Neuronal stem cell (in vitro differentiated cells): ENCODE data around the gene XK.
"Not testable (repeated sequence)": the region's sequence is repeated elsewhere in the genome, so short reads cannot be mapped to it uniquely, and the experiment has no call there.

Source experiments
- DNase-seq: peaks from one replicate; pipeline ENCODE4 v3.0.0-alpha.2; 2013; ENCODE audit warnings: low spot score
- H2AFZ ChIP-seq: one replicate; pipeline ENCODE4 v1.6.1; 2013; ENCODE audit warnings: mild to moderate bottlenecking, low read length, inconsistent platforms
- H2AK5ac ChIP-seq: 2 replicates; pipeline ENCODE4 v1.6.1; 2013; ENCODE audit warnings: low read depth, mild to moderate bottlenecking, inconsistent platforms, low read length, moderate library complexity, mixed read lengths
- H2BK120ac ChIP-seq: 2 replicates; pipeline ENCODE4 v1.6.1; 2013; ENCODE audit warnings: low read depth, mild to moderate bottlenecking, inconsistent platforms, low read length, moderate library complexity, mixed read lengths
- H2BK12ac ChIP-seq: one replicate; pipeline ENCODE4 v1.6.1; 2013; ENCODE audit warnings: low read length, inconsistent platforms
- H2BK15ac ChIP-seq: 2 replicates; pipeline ENCODE4 v1.6.1; 2013; ENCODE audit warnings: mild to moderate bottlenecking, low read length, inconsistent platforms, mixed read lengths
- H2BK5ac ChIP-seq: one replicate; pipeline ENCODE4 v1.6.1; 2013; ENCODE audit warnings: inconsistent platforms, mild to moderate bottlenecking, low read length, moderate library complexity
- H3K14ac ChIP-seq: one replicate; pipeline ENCODE4 v1.6.1; 2013; ENCODE audit warnings: low read length, inconsistent platforms
- H3K18ac ChIP-seq: 2 replicates; pipeline ENCODE4 v1.6.1; 2013; ENCODE audit warnings: low read length, inconsistent platforms
- H3K23ac ChIP-seq: 2 replicates; pipeline ENCODE4 v1.6.1; 2013; ENCODE audit warnings: low read depth, mild to moderate bottlenecking, mixed read lengths, low read length, inconsistent platforms; ENCODE audit not compliant: poor library complexity
- H3K27ac ChIP-seq: replicated peaks from 3 replicates; pipeline ENCODE4 v1.5.1; 2013; ENCODE audit warnings: low read length, inconsistent platforms
- H3K27me3 ChIP-seq, 3 experiments: 2 replicates each; pipeline ENCODE4 v1.6.1; 2013; ENCODE audit warnings: low read length in 3 of 3, mild to moderate bottlenecking in 2 of 3, inconsistent platforms in 1 of 3, low read depth in 1 of 3, mixed read lengths in 1 of 3, moderate library complexity in 1 of 3; ENCODE audit not compliant: control insufficient read depth in 3 of 3, insufficient read depth in 3 of 3
- H3K36me3 ChIP-seq, 2 donors: replicated peaks in 1 of 2; 2 replicates each; pipeline ENCODE4 v1.6.1; 2013; ENCODE audit warnings: low read length in 2 of 2; ENCODE audit not compliant: control insufficient read depth in 2 of 2, insufficient read depth in 2 of 2
- H3K4ac ChIP-seq: 2 replicates; pipeline ENCODE4 v1.6.1; 2013; ENCODE audit warnings: inconsistent platforms, mild to moderate bottlenecking, low read length, moderate library complexity
- H3K4me1 ChIP-seq, 2 donors: 1 replicate in 1 of 2; 2 replicates in 1 of 2; pipeline ENCODE4 v1.6.1; 2013; ENCODE audit warnings: low read length in 2 of 2, low read depth in 1 of 2; ENCODE audit not compliant: control insufficient read depth in 2 of 2, insufficient read depth in 1 of 2
- H3K4me2 ChIP-seq: one replicate; pipeline ENCODE4 v1.6.1; 2013; ENCODE audit warnings: mild to moderate bottlenecking, low read length, inconsistent platforms; ENCODE audit not compliant: insufficient read depth, poor library complexity, severe bottlenecking
- H3K4me3 ChIP-seq, 2 donors: 2 replicates each; pipeline ENCODE4 v1.5.1; 2013; ENCODE audit warnings: low read length in 2 of 2, mild to moderate bottlenecking in 2 of 2, inconsistent platforms in 1 of 2, moderate library complexity in 1 of 2
- H3K79me1 ChIP-seq: one replicate; pipeline ENCODE4 v1.6.1; 2013; ENCODE audit warnings: low read depth, mild to moderate bottlenecking, inconsistent platforms, low read length, moderate library complexity
- H3K9ac ChIP-seq: one replicate; pipeline ENCODE4 v1.6.1; 2013; ENCODE audit warnings: mild to moderate bottlenecking, low read depth, low read length, inconsistent platforms; ENCODE audit not compliant: poor library complexity
- H3K9me3 ChIP-seq, 2 donors: replicated peaks in 1 of 2; 2 replicates each; pipeline versions ENCODE3 to v1.6.1; 2013; ENCODE audit warnings: low read length in 2 of 2, mild to moderate bottlenecking in 2 of 2, inconsistent platforms in 1 of 2, low read depth in 1 of 2, mixed read lengths in 1 of 2, moderate library complexity in 1 of 2; ENCODE audit not compliant: control insufficient read depth in 2 of 2, insufficient read depth in 1 of 2
- H4K8ac ChIP-seq: one replicate; pipeline ENCODE4 v1.6.1; 2013; ENCODE audit warnings: low read depth, mild to moderate bottlenecking, inconsistent platforms, low read length, moderate library complexity
- H4K91ac ChIP-seq: one replicate; pipeline ENCODE4 v1.6.1; 2013; ENCODE audit warnings: low read length, low read depth, mild to moderate bottlenecking, inconsistent platforms; ENCODE audit not compliant: poor library complexity
- WGBS, 2 donors: extraction: QIAGEN DNeasy Blood & Tissue Kit; methylation state at CpG; one replicate each; pipeline ENCODE4 v1.1.7; 2013; ENCODE audit warnings: missing lambda C conversion rate in 2 of 2, mixed read lengths in 1 of 2; ENCODE audit not compliant: insufficient read length in 2 of 2, insufficient replicate concordance in 1 of 2; ENCODE audit errors: extremely low coverage in 2 of 2; 5-methylcytosine and 5-hydroxymethylcytosine counted together

The XK gene

DNA sequence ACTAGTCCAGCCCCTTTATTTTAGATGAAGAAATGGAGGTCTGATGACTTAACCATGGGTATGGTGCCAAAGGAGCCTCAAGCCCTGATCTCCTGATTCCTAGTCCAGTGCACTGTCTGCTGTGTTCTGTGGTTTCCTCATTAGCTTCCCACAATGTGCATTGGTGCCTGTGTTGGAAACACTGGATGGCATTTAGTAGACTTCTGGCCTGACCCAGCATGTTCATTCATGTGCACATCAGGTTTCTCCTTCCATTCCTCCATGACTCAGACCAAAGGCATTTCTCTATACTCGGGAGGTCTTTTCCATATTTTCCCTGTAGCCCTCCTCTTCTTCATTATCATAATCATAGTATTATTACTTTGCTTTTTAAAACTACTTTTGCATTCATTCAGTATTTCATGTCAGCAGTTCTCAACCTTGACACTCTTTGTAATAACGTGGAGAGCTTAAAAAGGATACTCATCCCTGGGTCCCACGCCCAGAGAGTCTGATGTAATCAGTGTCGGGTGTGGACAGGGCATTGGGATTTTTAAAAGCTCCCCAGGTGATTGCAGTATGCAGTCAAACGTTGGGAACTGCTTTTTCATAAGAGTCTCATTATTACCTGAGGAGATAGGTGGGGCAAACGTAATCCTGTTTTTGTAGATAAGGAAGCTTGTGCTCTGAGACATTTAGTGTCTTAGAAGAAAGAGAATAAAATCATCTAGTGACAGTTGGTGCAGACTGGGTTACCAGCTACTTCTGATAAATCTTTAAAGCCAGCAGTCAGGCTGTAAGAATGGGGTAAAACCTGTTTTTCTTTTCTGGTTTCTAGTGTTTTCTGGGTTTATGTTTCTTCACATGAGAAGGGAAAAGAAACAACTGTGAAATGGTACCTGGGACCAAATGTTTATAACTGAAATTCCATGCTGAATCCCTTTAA is 40.9 kb upstream of the XK start:
- Histone ChIP-seq H2AFZ (no peak overlapping the region), H3K9ac (no peak overlapping the region), H4K8ac (no peak overlapping the region), H3K4me1 (no peaks in the 10 kb centered on the region), H3K79me1 (no peaks in the 10 kb centered on the region), H3K18ac (no peak overlapping the region), H3K27me3 (no peaks in the 10 kb centered on the region), H2BK5ac (no peak overlapping the region), H2AK5ac (no peak overlapping the region), H3K14ac (no peak overlapping the region), H2BK12ac (no peak overlapping the region), H3K4ac (no peak overlapping the region), H2BK15ac (no peak overlapping the region), H3K4me2 (no peak overlapping the region), H3K9me3 (no peaks in the 10 kb centered on the region), H4K91ac (no peak overlapping the region), H3K4me3 (no peak overlapping the region), H3K23ac (no peak overlapping the region), H3K36me3 (no peaks in the 10 kb centered on the region), H2BK120ac (no peak overlapping the region), H3K27ac (no peak overlapping the region)
- no CpG with 5 or more reads among the region's 6 CpGs for WGBS, 2 donors
- DNase-seq = no peak

DNA sequence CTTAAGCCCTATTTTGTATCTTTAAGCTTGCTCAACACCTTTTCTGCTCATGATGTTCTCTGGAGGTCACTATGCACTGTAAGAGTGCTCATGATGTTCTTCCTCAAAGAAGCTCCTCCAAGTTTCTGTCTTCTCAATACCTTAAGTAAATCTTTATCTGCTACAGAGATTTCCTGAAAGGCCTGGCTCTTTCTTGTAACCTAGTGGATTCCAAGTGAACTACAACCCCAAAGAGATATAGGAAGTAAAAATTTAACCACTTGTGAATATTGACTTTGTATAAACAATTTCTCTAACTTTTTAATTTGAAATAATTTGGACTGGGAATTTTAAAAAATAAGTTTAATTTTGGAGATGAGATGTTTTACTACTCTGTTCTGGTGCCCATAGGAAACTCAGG is 39.3 kb upstream of the XK start:
- no peak overlapping the region for H3K4ac ChIP-seq
- no peak overlapping the region for H3K14ac ChIP-seq
- no peaks in the 10 kb centered on the region for H3K9me3 ChIP-seq
- H3K27ac ChIP-seq = no peak overlapping the region
- DNase-seq = no peak
- H3K18ac ChIP-seq = no peak overlapping the region
- H4K8ac ChIP-seq = no peak overlapping the region
- H3K36me3 ChIP-seq = no peaks in the 10 kb centered on the region
- no peak overlapping the region for H2BK12ac ChIP-seq
- H4K91ac ChIP-seq = no peak overlapping the region
- no peaks in the 10 kb centered on the region for H3K27me3 ChIP-seq
- H3K4me1 ChIP-seq = no peaks in the 10 kb centered on the region
- no peak overlapping the region for H3K23ac ChIP-seq
- H3K4me3 ChIP-seq = no peak overlapping the region
- H2BK15ac ChIP-seq = no peak overlapping the region
- H3K79me1 ChIP-seq = no peaks in the 10 kb centered on the region
- no peak overlapping the region for H2AK5ac ChIP-seq
- H2AFZ ChIP-seq = no peak overlapping the region
- H2BK120ac ChIP-seq = no peak overlapping the region
- no peak overlapping the region for H3K9ac ChIP-seq
- no peak overlapping the region for H3K4me2 ChIP-seq
- no peak overlapping the region for H2BK5ac ChIP-seq

DNA sequence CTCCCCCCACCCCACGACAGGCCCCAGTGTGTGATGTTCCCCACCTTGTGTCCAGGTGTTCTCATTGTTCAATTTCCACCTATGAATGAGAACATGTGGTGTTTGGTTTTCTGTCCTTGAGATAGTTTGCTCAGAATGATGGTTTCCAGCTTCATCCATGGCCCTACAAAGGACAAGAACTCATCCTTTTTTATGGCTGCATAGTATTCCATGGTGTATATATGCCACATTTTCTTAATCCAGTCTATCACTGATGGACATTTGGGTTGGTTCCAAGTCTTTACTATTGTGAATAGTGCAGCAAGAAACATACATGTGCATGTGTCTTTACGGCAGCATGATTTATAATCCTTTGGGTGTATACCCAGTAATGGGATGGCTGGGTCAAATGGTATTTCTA is 34.7 kb upstream of the XK start:
- H2AFZ ChIP-seq, H2BK120ac ChIP-seq, H3K9ac ChIP-seq, H3K27ac ChIP-seq, H3K4me3 ChIP-seq, H3K23ac ChIP-seq, H3K79me1 ChIP-seq, DNase-seq, H2BK15ac ChIP-seq, H3K4me2 ChIP-seq, H2BK5ac ChIP-seq, H3K27me3 ChIP-seq, H2BK12ac ChIP-seq, H3K36me3 ChIP-seq, H3K14ac ChIP-seq, H3K4me1 ChIP-seq, H4K8ac ChIP-seq, H3K4ac ChIP-seq, H4K91ac ChIP-seq, H2AK5ac ChIP-seq, H3K9me3 ChIP-seq, H3K18ac ChIP-seq: not testable (repeated sequence)
- WGBS, 2 donors = no CpG with 5 or more reads among the region's 2 CpGs

DNA sequence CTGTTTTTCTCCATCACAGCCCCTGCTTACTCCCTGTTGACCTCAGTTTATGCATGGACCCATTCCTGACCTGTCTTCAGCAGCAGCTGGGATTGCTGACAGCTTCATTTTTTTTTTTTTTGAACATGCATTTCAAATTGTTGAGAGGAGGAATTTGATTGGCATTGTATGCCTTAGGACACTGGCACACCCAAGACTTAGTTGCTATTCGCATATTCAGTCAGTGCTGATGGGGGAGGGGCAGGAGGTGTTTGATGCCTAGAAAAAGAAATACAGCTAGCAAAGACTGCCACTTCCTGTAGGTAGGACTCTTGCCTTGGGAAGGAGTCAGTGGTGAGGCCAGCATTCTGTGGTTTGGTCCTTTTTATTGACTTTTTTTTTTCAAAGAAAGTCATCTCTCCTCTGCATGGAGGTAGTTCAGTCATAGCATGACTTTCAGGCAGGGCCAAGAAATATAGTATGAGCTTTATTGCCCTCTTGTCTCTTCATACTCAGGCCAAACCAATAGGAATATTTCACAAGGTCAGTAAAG is 33.6 kb upstream of the XK start:
- no peak overlapping the region for H3K14ac ChIP-seq
- H3K4me2 ChIP-seq = no peak overlapping the region
- no CpG with 5 or more reads among the region's 1 CpG for WGBS, 2 donors

More for the DNA sequence above, 33.6 kb upstream of the XK start:
- H3K27me3 ChIP-seq = no peaks in the 10 kb centered on the region
- no peak overlapping the region for H2BK12ac ChIP-seq
- no peak overlapping the region for H3K4ac ChIP-seq
- H3K9ac ChIP-seq = no peak overlapping the region
- no peak overlapping the region for H4K91ac ChIP-seq
- no peaks in the 10 kb centered on the region for H3K4me1 ChIP-seq
- no peak overlapping the region for H2AFZ ChIP-seq
- no peaks in the 10 kb centered on the region for H3K36me3 ChIP-seq
- H3K79me1 ChIP-seq = no peaks in the 10 kb centered on the region
- H2BK120ac ChIP-seq = no peak overlapping the region
- no peak overlapping the region for H3K4me3 ChIP-seq
- no peak overlapping the region for H4K8ac ChIP-seq
- no peak overlapping the region for H3K23ac ChIP-seq
- no peak overlapping the region for H2BK5ac ChIP-seq
- no peak overlapping the region for H3K27ac ChIP-seq
- no peak overlapping the region for H3K18ac ChIP-seq
- H3K9me3 ChIP-seq = no peaks in the 10 kb centered on the region
- H2BK15ac ChIP-seq = no peak overlapping the region
- no peak overlapping the region for H2AK5ac ChIP-seq
- DNase-seq = no peak
